ENCODE measurements around the gene RREB1.
"Not testable (repeated sequence)": the region's sequence is repeated elsewhere in the genome, so short reads cannot be mapped to it uniquely, and the experiment has no call there.

The RREB1 gene

GRCh38 chr6:7147051-7147671 lies 39.4 kb downstream of the RREB1 start:
- DNase-seq = no peak

- no peak for DNase-seq
These were observed 40.5 kb downstream of the RREB1 start for GRCh38 chr6:7148100-7148822.

DNA sequence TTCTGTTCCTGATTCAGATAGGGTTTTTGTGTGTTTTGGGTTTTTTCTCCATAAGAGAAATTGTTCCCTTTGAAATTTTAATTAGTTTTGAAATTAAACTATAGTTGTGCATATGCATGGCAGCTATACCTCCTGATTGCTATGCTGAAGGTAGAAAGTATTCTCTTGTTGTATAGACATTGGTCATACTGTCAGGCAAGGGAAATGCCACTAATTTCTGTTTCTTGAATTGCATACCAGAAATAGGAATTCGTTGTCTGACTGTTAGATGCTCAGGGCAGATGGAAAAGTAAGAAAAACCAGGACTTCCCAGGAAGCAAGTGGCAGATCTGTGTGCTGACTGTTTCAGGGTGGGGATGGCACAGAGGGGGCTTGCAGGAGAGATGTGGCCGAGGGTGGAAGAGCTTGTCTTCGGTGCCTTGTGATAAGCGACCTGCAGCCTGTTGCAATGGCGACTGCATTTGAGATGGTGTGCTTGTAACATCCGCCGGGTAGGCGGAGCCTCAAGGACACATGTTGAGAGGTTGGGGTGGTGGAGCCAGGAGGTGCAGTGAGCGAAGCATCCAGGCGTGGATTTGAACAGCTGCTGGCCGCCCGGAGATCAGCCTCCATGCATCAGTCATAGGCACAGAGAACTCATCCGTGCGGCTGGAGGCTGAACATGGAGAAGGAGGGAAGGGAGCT lies 42.8 kb downstream of the RREB1 start:
- no peak for DNase-seq

DNA sequence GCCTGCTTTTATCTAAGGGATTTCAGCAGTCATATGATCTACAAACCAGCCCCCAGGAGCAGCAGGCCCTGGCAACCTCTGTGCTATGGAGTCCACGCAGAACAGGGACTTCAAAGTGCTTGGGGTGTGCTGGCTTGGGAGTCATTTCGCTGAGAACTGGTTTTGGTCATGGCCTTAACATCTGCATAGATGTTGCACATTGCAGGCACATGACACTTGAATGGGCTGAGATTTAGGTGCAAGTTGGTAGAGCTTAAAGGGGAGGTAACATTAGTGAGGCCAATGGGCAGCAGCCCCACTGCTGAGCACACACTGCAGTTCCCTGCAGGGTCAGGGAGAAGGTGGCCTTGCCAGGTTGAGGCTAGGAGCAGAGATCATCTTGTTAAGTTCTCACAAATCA lies 43.6 kb downstream of the RREB1 start:
- DNase-seq = no peak

GRCh38 chr6:7152462-7152861 lies 44.7 kb downstream of the RREB1 start:
- DNase-seq = no peak

DNA sequence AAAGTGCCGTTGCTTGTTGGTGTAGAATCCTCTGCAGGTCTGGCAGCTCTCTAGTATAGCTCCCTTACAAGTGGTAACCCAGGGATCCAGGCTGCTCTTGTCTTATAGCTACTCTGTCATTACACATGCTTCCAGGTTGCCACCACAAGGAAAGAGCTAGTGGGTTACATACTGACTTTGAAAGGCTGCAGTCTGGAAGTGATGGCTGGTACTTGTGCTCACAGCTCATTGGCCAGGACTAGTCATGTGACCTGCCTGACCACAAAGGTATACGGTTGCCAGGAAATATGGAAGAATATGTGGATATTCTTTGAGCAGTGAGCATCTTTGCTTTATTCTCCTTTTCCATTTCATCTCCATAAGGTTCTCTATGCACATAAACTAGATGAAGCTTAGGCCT lies 46.0 kb downstream of the RREB1 start:
- no peak for DNase-seq

DNA sequence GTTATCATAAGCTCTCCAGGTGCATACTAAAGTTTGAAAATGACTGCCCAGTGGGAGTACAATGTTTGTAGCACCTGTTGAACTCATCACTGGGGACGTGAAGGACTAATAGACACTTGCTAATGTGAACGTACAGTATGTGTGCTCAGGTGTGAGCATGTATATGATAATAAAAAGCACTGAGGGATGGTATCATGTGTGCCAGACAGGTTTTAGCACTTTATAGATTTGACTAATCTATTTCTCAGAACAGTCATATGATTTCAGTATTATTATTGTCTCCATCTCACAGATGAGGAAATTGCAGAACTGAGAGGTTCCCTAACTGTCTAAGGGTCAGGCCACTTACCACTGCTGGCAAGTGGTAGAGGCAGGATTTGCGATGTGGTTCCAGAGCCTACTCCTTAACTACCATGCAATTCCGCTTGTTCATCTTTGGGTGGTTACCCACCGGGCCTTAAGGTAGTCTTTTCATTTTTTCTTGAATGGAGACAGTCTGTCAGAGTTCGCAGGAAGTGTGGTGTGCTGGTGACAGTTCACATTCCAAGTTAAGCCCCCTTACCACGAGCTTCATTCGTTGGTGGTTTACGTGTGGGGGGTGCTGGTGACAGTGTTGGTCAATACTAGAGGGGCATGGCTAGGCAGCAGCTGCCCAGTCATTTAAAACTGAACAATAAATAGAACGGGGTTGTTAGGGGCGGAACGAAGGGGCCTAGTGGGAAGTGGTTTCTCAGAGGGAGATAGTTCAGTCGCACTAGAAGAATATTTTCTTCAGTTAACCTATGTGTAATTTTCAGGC lies 46.8 kb downstream of the RREB1 start:
- no peak for DNase-seq

- no peak for DNase-seq
These were observed 48.3 kb downstream of the RREB1 start for GRCh38 chr6:7155871-7156579.

- no peak for DNase-seq
These were observed 49.0 kb downstream of the RREB1 start for GRCh38 chr6:7156643-7157278.

GRCh38 chr6:7157307-7157706 lies 49.5 kb downstream of the RREB1 start:
- not testable (repeated sequence) for DNase-seq

- no peak for DNase-seq
These were observed 50.2 kb downstream of the RREB1 start for GRCh38 chr6:7157752-7158616.

- no peak for DNase-seq
These were observed 52.2 kb downstream of the RREB1 start for GRCh38 chr6:7159790-7160525.

DNA sequence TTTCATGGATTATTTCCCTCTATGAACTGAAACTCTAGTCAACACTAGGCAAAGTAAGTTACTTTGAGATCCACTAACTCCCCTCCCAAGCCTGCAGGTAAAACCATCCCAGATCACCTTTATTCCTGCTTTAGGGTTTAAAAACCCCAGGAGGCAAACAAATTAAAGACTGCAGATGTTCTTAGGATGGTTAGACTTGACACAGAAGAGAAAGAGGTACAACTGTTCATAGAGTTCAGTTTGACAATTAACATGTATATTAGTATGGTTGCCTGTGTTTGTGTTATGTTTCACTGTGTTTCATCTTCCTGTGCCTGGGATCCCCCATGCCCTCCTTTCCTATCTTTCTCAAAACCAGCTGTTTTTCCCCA lies 53.5 kb downstream of the RREB1 start:
- DNase-seq = no peak

GRCh38 chr6:7161845-7162244 lies 54.1 kb downstream of the RREB1 start:
- DNase-seq = no peak

- no peak for DNase-seq
These were observed 55.9 kb downstream of the RREB1 start for GRCh38 chr6:7163661-7164071.

- DNase-seq = no peak
These were observed 56.8 kb downstream of the RREB1 start for GRCh38 chr6:7164536-7165001.

GRCh38 chr6:7165002-7165889 lies 57.5 kb downstream of the RREB1 start:
- DNase-seq = no peak

DNA sequence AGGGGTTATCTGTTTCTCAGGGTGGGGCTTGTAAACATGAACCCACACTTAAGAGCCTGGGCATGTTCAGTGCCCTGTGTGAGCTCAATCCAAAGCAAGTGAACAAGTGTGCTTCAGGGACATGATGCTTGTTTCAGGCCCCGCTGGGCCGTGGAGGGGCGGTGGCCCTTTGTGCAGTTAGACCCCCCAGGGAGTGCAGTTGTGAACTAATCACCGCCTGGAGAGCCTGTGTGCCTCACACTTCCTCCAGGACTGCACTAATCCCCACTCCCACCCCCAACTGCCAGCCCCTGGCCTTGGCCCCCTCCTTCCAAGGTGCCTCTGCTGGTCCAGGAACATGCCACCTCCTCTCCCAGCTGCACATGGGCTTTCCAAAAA lies 58.1 kb downstream of the RREB1 start:
- no peak for DNase-seq
